ENCODE data around the gene CREB3L4.

Gene CREB3L4

GRCh38 chr1:153926405-153926804, 41.3 kb upstream of the CREB3L4 start:
- Histone ChIP-seq H2BK12ac (ENCODE audit: low read length) (no peak overlapping the region), H3K4me2 (ENCODE audit: insufficient read depth, low read length, poor library complexity, severe bottlenecking) (no peak overlapping the region), H3K4me1 (ENCODE audit: control insufficient read depth in 2 of 2, insufficient read depth in 1 of 2, low read depth in 1 of 2, low read length in 2 of 2) (peaks cover 2 to 3% of the 10 kb centered on the region in 2 donors), H2BK120ac (ENCODE audit: low read depth, low read length) (no peak overlapping the region), H3K23ac (ENCODE audit: low read depth, low read length, poor library complexity) (no peak overlapping the region), H3K9ac (ENCODE audit: low read depth, low read length, poor library complexity) (no peak overlapping the region), H2BK15ac (ENCODE audit: low read length) (no peak overlapping the region), H4K91ac (ENCODE audit: low read depth, low read length, poor library complexity) (no peak overlapping the region), H4K8ac (ENCODE audit: low read depth, low read length) (no peak overlapping the region), H3K27ac (replicated peaks; ENCODE audit: low read length) (no peak overlapping the region), H3K36me3 (replicated peaks in 1 of 2; ENCODE audit: control insufficient read depth in 2 of 2, insufficient read depth in 2 of 2, low read length in 2 of 2) (peaks cover 0 to 22% of the 10 kb centered on the region in 2 donors), H3K4me3 (ENCODE audit: low read length in 2 of 2) (no peak overlapping the region), H2AFZ (ENCODE audit: low read length) (no peak overlapping the region), H3K9me3 (replicated peaks in 1 of 2; ENCODE audit: control insufficient read depth in 2 of 2, insufficient read depth in 1 of 2, low read depth in 1 of 2, low read length in 2 of 2) (no peaks in the 10 kb centered on the region), H2BK5ac (ENCODE audit: low read length) (no peak overlapping the region), H2AK5ac (ENCODE audit: low read depth, low read length) (no peak overlapping the region), H3K4ac (ENCODE audit: low read length) (no peak overlapping the region), H3K18ac (ENCODE audit: low read length) (no peak overlapping the region), H3K27me3 (ENCODE audit: control insufficient read depth in 3 of 3, insufficient read depth in 3 of 3, low read depth in 1 of 3, low read length in 3 of 3) (no peaks in the 10 kb centered on the region), H3K79me1 (ENCODE audit: low read depth, low read length) (peaks cover 2% of the 10 kb centered on the region), H3K14ac (ENCODE audit: low read length) (no peak overlapping the region)
- no peak for DNase-seq (ENCODE audit: low spot score)
- WGBS, 2 donors (ENCODE audit: extremely low coverage in 2 of 2, insufficient read length in 2 of 2, insufficient replicate concordance in 1 of 2): no CpG with 5 or more reads among the region's 4 CpGs

GRCh38 chr1:153928245-153928644, 39.5 kb upstream of the CREB3L4 start:
- H3K4me3 ChIP-seq (ENCODE audit: low read length in 2 of 2): no peak overlapping the region
- peaks cover 0 to 3% of the 10 kb centered on the region in 2 donors for H3K4me1 ChIP-seq (ENCODE audit: control insufficient read depth in 2 of 2, insufficient read depth in 1 of 2, low read depth in 1 of 2, low read length in 2 of 2)
- no peaks in the 10 kb centered on the region for H3K9me3 ChIP-seq (replicated peaks in 1 of 2; ENCODE audit: control insufficient read depth in 2 of 2, insufficient read depth in 1 of 2, low read depth in 1 of 2, low read length in 2 of 2)
- H4K8ac ChIP-seq (ENCODE audit: low read depth, low read length): no peak overlapping the region
- H3K36me3 ChIP-seq (replicated peaks in 1 of 2; ENCODE audit: control insufficient read depth in 2 of 2, insufficient read depth in 2 of 2, low read length in 2 of 2): peaks cover 3 to 36% of the 10 kb centered on the region in 2 donors
- no peak overlapping the region for H4K91ac ChIP-seq (ENCODE audit: low read depth, low read length, poor library complexity)
- no peak overlapping the region for H3K14ac ChIP-seq (ENCODE audit: low read length)
- H3K79me1 ChIP-seq (ENCODE audit: low read depth, low read length): no peaks in the 10 kb centered on the region
- H3K9ac ChIP-seq (ENCODE audit: low read depth, low read length, poor library complexity): no peak overlapping the region
- DNase-seq (ENCODE audit: low spot score): no peak
- no CpG with 5 or more reads among the region's 1 CpG for WGBS, 2 donors (ENCODE audit: extremely low coverage in 2 of 2, insufficient read length in 2 of 2, insufficient replicate concordance in 1 of 2)
- H2BK12ac ChIP-seq (ENCODE audit: low read length): no peak overlapping the region
- no peak overlapping the region for H2AFZ ChIP-seq (ENCODE audit: low read length)
- H3K23ac ChIP-seq (ENCODE audit: low read depth, low read length, poor library complexity): no peak overlapping the region
- no peak overlapping the region for H2BK120ac ChIP-seq (ENCODE audit: low read depth, low read length)
- H3K18ac ChIP-seq (ENCODE audit: low read length): no peak overlapping the region
- H3K27ac ChIP-seq (replicated peaks; ENCODE audit: low read length): no peak overlapping the region
- no peak overlapping the region for H2AK5ac ChIP-seq (ENCODE audit: low read depth, low read length)
- no peaks in the 10 kb centered on the region for H3K27me3 ChIP-seq (ENCODE audit: control insufficient read depth in 3 of 3, insufficient read depth in 3 of 3, low read depth in 1 of 3, low read length in 3 of 3)
- no peak overlapping the region for H2BK15ac ChIP-seq (ENCODE audit: low read length)
- no peak overlapping the region for H2BK5ac ChIP-seq (ENCODE audit: low read length)
- H3K4me2 ChIP-seq (ENCODE audit: insufficient read depth, low read length, poor library complexity, severe bottlenecking): no peak overlapping the region
- no peak overlapping the region for H3K4ac ChIP-seq (ENCODE audit: low read length)

GRCh38 chr1:153928791-153929341, 38.8 kb upstream of the CREB3L4 start:
- Histone ChIP-seq H2BK120ac (ENCODE audit: low read depth, low read length) (no peak overlapping the region), H3K4me3 (ENCODE audit: low read length in 2 of 2) (no peak overlapping the region), H2AK5ac (ENCODE audit: low read depth, low read length) (no peak overlapping the region), H3K4me1 (ENCODE audit: control insufficient read depth in 2 of 2, insufficient read depth in 1 of 2, low read depth in 1 of 2, low read length in 2 of 2) (peaks cover 0 to 2% of the 10 kb centered on the region in 2 donors), H3K9me3 (replicated peaks in 1 of 2; ENCODE audit: control insufficient read depth in 2 of 2, insufficient read depth in 1 of 2, low read depth in 1 of 2, low read length in 2 of 2) (no peaks in the 10 kb centered on the region), H3K18ac (ENCODE audit: low read length) (no peak overlapping the region), H4K8ac (ENCODE audit: low read depth, low read length) (no peak overlapping the region), H2BK12ac (ENCODE audit: low read length) (no peak overlapping the region), H3K27ac (replicated peaks; ENCODE audit: low read length) (no peak overlapping the region), H3K4ac (ENCODE audit: low read length) (no peak overlapping the region), H4K91ac (ENCODE audit: low read depth, low read length, poor library complexity) (no peak overlapping the region), H3K79me1 (ENCODE audit: low read depth, low read length) (no peaks in the 10 kb centered on the region), H2BK5ac (ENCODE audit: low read length) (no peak overlapping the region), H2BK15ac (ENCODE audit: low read length) (no peak overlapping the region), H3K14ac (ENCODE audit: low read length) (no peak overlapping the region), H2AFZ (ENCODE audit: low read length) (no peak overlapping the region), H3K23ac (ENCODE audit: low read depth, low read length, poor library complexity) (no peak overlapping the region), H3K4me2 (ENCODE audit: insufficient read depth, low read length, poor library complexity, severe bottlenecking) (no peak overlapping the region), H3K36me3 (replicated peaks in 1 of 2; ENCODE audit: control insufficient read depth in 2 of 2, insufficient read depth in 2 of 2, low read length in 2 of 2) (peaks cover 3 to 43% of the 10 kb centered on the region in 2 donors), H3K27me3 (ENCODE audit: control insufficient read depth in 3 of 3, insufficient read depth in 3 of 3, low read depth in 1 of 3, low read length in 3 of 3) (no peaks in the 10 kb centered on the region), H3K9ac (ENCODE audit: low read depth, low read length, poor library complexity) (no peak overlapping the region)
- no CpG with 5 or more reads among the region's 4 CpGs for WGBS, 2 donors (ENCODE audit: extremely low coverage in 2 of 2, insufficient read length in 2 of 2, insufficient replicate concordance in 1 of 2)
- no peak for DNase-seq (ENCODE audit: low spot score)

GRCh38 chr1:153929426-153929825, 38.3 kb upstream of the CREB3L4 start:
- Histone ChIP-seq H2BK12ac (ENCODE audit: low read length) (no peak overlapping the region), H3K36me3 (replicated peaks in 1 of 2; ENCODE audit: control insufficient read depth in 2 of 2, insufficient read depth in 2 of 2, low read length in 2 of 2) (peaks cover 3 to 47% of the 10 kb centered on the region in 2 donors), H4K8ac (ENCODE audit: low read depth, low read length) (no peak overlapping the region), H2AK5ac (ENCODE audit: low read depth, low read length) (no peak overlapping the region), H3K4me3 (ENCODE audit: low read length in 2 of 2) (no peak overlapping the region), H3K9ac (ENCODE audit: low read depth, low read length, poor library complexity) (no peak overlapping the region), H2BK5ac (ENCODE audit: low read length) (no peak overlapping the region), H4K91ac (ENCODE audit: low read depth, low read length, poor library complexity) (no peak overlapping the region), H2BK120ac (ENCODE audit: low read depth, low read length) (no peak overlapping the region), H2BK15ac (ENCODE audit: low read length) (no peak overlapping the region), H3K27me3 (ENCODE audit: control insufficient read depth in 3 of 3, insufficient read depth in 3 of 3, low read depth in 1 of 3, low read length in 3 of 3) (no peaks in the 10 kb centered on the region), H3K4me2 (ENCODE audit: insufficient read depth, low read length, poor library complexity, severe bottlenecking) (no peak overlapping the region), H3K79me1 (ENCODE audit: low read depth, low read length) (no peaks in the 10 kb centered on the region), H3K14ac (ENCODE audit: low read length) (no peak overlapping the region), H3K23ac (ENCODE audit: low read depth, low read length, poor library complexity) (no peak overlapping the region), H3K18ac (ENCODE audit: low read length) (no peak overlapping the region), H3K9me3 (replicated peaks in 1 of 2; ENCODE audit: control insufficient read depth in 2 of 2, insufficient read depth in 1 of 2, low read depth in 1 of 2, low read length in 2 of 2) (no peaks in the 10 kb centered on the region), H2AFZ (ENCODE audit: low read length) (no peak overlapping the region), H3K4me1 (ENCODE audit: control insufficient read depth in 2 of 2, insufficient read depth in 1 of 2, low read depth in 1 of 2, low read length in 2 of 2) (no peaks in the 10 kb centered on the region), H3K4ac (ENCODE audit: low read length) (no peak overlapping the region), H3K27ac (replicated peaks; ENCODE audit: low read length) (no peak overlapping the region)
- no CpG with 5 or more reads among the region's 5 CpGs for WGBS, 2 donors (ENCODE audit: extremely low coverage in 2 of 2, insufficient read length in 2 of 2, insufficient replicate concordance in 1 of 2)
- DNase-seq (ENCODE audit: low spot score): no peak

All from neuronal stem cell (in vitro differentiated cells).